Fibroblast of villous mesenchyme (primary cell): ENCODE measurements around the gene ABTB2. TPM values are rescaled to one million over a fixed set of nuclear protein-coding genes. Genes with fewer than 3 reads are reported as not detected.
A peak's percentile ranks its signal among the peaks of the same experiment; 100 is the strongest.

Experiments
- DNase-seq: peaks from one replicate; pipeline ENCODE4 v3.0.0-alpha.2; 2010; ENCODE audit warnings: low read depth
- H3K4me3 ChIP-seq: 2 replicates; pipeline ENCODE4 v1.5.1; 2011; ENCODE audit warnings: low read depth, mild to moderate bottlenecking, low read length
- total RNA-seq: library from RNA; depleted of rRNA; stranded (reverse); fragments of >200 nt; gene quantifications from 2 replicates; pipeline ENCODE4 v1.2.3, GENCODE V29; 2012
- TF ChIP-seq, protein P1 (sequence below): IDR thresholded peaks from 2 replicates; pipeline ENCODE4 v1.5.1; 2012; ENCODE audit warnings: low read depth, mild to moderate bottlenecking, low read length; ENCODE audit not compliant: insufficient read depth

ABTB2 gene
- total RNA-seq, 1 donor: 3.9 TPM

DNA sequence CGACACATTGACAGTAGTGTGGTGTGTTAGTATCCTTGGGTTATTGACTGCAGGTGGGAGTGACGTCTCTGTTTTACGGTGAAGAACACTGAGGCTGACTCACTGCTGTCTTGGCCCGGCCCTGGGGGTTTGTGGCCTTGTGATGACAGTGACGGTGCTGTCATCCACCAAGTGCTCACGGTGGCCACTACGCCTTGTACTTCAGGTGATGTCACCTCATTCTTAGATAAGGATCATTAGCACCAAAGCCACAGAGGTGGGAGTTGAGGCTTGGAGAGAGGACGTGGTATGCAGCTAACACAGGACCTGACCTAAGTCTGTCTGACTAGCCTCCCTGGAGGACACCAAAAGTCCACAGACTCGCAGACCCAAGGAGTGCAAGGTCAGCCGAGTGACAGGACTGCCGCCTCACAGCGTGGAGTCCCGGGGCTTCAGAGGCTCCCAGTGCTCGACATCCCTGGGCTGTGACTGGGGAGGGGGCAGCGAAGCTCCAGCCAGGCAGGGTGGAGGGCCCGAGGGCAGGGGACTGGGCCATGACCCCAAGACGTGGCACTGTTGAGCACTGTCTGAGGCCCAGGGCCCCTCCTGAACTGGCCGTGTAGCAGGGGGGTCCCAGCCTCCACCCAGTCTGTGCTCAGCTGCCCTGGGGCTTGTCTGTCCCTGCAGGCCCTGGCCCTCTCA lies 195.9 kb downstream of the ABTB2 start:
- DNase-seq: peak; percentile 53
- no peak overlapping the region for H3K4me3 ChIP-seq
- TF ChIP-seq, protein P1, sequence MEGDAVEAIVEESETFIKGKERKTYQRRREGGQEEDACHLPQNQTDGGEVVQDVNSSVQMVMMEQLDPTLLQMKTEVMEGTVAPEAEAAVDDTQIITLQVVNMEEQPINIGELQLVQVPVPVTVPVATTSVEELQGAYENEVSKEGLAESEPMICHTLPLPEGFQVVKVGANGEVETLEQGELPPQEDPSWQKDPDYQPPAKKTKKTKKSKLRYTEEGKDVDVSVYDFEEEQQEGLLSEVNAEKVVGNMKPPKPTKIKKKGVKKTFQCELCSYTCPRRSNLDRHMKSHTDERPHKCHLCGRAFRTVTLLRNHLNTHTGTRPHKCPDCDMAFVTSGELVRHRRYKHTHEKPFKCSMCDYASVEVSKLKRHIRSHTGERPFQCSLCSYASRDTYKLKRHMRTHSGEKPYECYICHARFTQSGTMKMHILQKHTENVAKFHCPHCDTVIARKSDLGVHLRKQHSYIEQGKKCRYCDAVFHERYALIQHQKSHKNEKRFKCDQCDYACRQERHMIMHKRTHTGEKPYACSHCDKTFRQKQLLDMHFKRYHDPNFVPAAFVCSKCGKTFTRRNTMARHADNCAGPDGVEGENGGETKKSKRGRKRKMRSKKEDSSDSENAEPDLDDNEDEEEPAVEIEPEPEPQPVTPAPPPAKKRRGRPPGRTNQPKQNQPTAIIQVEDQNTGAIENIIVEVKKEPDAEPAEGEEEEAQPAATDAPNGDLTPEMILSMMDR: no peak

DNA sequence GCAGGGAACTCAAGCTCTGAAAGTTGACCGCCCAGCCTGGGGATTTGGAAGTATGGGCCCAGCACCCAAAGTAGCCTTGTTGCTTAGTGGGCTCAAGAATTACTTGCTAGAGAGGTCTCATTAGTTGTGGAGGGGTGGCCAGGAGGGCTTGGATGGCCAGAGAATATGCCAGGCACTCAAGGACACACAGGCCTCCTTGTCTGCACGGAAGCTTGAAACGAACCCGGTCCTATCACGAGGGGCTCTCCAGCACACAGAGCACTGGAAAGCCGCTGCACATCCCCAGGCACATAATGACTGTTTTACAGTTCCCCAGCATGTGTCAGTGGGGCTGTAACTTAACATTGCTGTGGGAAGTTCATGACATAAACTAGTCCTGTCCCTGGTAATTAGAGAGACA lies 196.4 kb downstream of the ABTB2 start:
- DNase-seq: no peak
- H3K4me3 ChIP-seq: no peak overlapping the region
- TF ChIP-seq, protein P1: no peak

DNA sequence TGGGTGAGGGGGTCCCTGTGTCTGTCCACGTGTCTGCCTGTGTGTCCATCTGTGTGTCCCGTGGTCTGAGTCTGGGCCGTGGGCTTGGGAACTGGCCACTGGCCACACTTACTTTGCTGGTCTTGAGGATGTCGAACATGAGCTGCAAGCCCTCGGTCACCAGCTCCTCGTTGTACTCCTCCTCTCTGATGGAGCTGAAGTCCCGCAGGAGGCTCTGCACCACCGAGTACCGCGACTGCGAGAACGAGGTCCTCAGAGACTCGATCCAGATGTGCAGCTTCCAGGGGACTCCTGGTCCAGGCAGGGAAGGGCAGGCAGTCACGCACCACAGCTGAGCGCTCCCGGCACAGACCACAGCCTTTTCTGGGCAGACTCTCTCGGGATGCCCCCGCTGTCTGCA lies 197.0 kb downstream of the ABTB2 start:
- H3K4me3 ChIP-seq: no peak overlapping the region
- no peak for DNase-seq
- TF ChIP-seq, protein P1: no peak

DNA sequence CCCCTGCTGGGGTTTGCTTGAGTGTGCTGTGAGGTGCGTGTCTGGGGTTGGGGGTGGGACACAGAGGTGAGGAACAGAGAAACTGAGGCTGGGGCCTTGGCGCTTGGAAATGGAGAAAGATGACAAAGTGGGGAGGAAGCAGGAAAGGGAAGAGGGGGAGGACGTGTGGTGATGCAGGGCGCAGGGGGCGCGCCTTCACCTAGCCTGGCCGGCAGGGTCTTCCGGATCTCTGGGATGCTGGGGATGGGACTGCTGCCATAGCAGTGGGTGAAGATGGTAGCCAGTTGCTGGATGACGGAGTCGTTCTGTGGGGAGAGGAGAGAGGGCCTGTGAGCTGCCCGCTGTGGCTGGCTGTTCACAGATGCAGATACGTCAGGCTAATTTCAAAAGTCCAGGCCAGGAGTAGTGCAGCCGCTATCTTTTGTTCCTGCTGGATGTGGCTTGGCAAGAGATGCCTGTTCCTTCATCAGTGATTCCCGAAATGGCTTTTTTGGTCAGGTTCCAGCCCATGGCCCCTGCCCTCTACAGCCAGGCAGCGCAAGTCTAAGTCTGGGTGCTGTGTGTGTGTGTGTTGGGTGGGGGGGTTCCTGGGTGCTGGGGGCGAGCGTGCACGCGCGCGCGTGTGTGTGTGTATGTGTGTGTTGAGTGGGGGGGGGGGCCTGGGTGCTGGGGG lies 197.6 kb downstream of the ABTB2 start:
- H3K4me3 ChIP-seq: no peak overlapping the region
- TF ChIP-seq, protein P1: no peak
- no peak for DNase-seq

- TF ChIP-seq, protein P1: no peak
- no peak for DNase-seq
- no peak overlapping the region for H3K4me3 ChIP-seq
Measured at GRCh38 chr11:34158661-34159060, 199.1 kb downstream of the ABTB2 start.

GRCh38 chr11:34157163-34157562 lies 200.6 kb downstream of the ABTB2 start:
- H3K4me3 ChIP-seq: no peak overlapping the region
- TF ChIP-seq, protein P1: no peak
- DNase-seq: no peak
